Measurements from ENCODE around the gene PLBD1. TPM values are rescaled to one million over a fixed set of nuclear protein-coding genes. Genes with fewer than 3 reads are reported as not detected.

Gene PLBD1
- total RNA-seq, 4 donors from 2014 or later: 26.5 to 64.1 (median 40.1) TPM

- no peak overlapping the region for H3K4me3 ChIP-seq (ENCODE audit: low read depth, poor library complexity, severe bottlenecking)
- TF ChIP-seq POLR2A (IDR thresholded peaks at IDR 0.05) (no peak), CTCF (IDR thresholded peaks at IDR 0.05) (no peak)
Observed at GRCh38 chr12:14521822-14522221, 45.9 kb downstream of the PLBD1 start.

GRCh38 chr12:14514946-14515345 lies 52.7 kb downstream of the PLBD1 start:
- no peak for TF ChIP-seq CTCF (IDR thresholded peaks at IDR 0.05)
- no peak for TF ChIP-seq POLR2A (IDR thresholded peaks at IDR 0.05)
- intact Hi-C loops (cut with DNase I; ENCODE audit: low total_unique reads): no loop called here
- 29 to 33% methylated on average over 1 of the region's 1 CpG for WGBS, 2 donors
- no peak overlapping the region for H3K4me3 ChIP-seq (ENCODE audit: low read depth, poor library complexity, severe bottlenecking)
- DNase-seq (ENCODE audit: low spot score in 2 of 2): peak in 1 of 2 donors; percentile 21

More at GRCh38 chr12:14521822-14522221, 45.9 kb downstream of the PLBD1 start:
- no peak for DNase-seq (ENCODE audit: low spot score in 2 of 2)
- intact Hi-C loops (cut with DNase I; ENCODE audit: low total_unique reads): no loop called here

GRCh38 chr12:14514154-14514842 lies 53.4 kb downstream of the PLBD1 start:
- DNase-seq (ENCODE audit: low spot score in 2 of 2): peak in 1 of 2 donors; percentile 49
- intact Hi-C loops (cut with DNase I; ENCODE audit: low total_unique reads): no loop called here

GRCh38 chr12:14510574-14510973 lies 57.1 kb downstream of the PLBD1 start:
- intact Hi-C loops (cut with DNase I; ENCODE audit: low total_unique reads): no loop called here
- WGBS, 2 donors: 57 to 58% methylated on average over 3 of the region's 3 CpGs
- H3K4me3 ChIP-seq (ENCODE audit: low read depth, poor library complexity, severe bottlenecking): no peak overlapping the region
- DNase-seq (ENCODE audit: low spot score in 2 of 2): no peak
- no peak for TF ChIP-seq CTCF (IDR thresholded peaks at IDR 0.05)
- no peak for TF ChIP-seq POLR2A (IDR thresholded peaks at IDR 0.05)

More at GRCh38 chr12:14514154-14514842, 53.4 kb downstream of the PLBD1 start:
- TF ChIP-seq POLR2A (IDR thresholded peaks at IDR 0.05) (no peak), CTCF (IDR thresholded peaks at IDR 0.05) (no peak)
- 34 to 39% methylated on average over 4 of the region's 4 CpGs for WGBS, 2 donors
- H3K4me3 ChIP-seq (ENCODE audit: low read depth, poor library complexity, severe bottlenecking): no peak overlapping the region

- 86 to 89% methylated on average over 6 of the region's 6 CpGs for WGBS, 2 donors
- DNase-seq (ENCODE audit: low spot score in 2 of 2): no peak
- H3K4me3 ChIP-seq (ENCODE audit: low read depth, poor library complexity, severe bottlenecking): no peak overlapping the region
- no peak for TF ChIP-seq POLR2A (IDR thresholded peaks at IDR 0.05)
- no peak for TF ChIP-seq CTCF (IDR thresholded peaks at IDR 0.05)
- intact Hi-C loops (cut with DNase I; ENCODE audit: low total_unique reads): no loop called here
Observed at GRCh38 chr12:14505626-14506596, 61.8 kb downstream of the PLBD1 start.
